Suppressor macrophage treated with lipopolysaccharide for 1 hour (primary cell): ENCODE data around the gene DCK.
"Not testable (repeated sequence)": the region's sequence is repeated elsewhere in the genome, so short reads cannot be mapped to it uniquely, and the experiment has no call there.

Experiments
- DNase-seq, 3 donors: peaks; one replicate each; pipeline ENCODE4 v3.0.0-alpha.2; 2020 to 2022

Gene DCK

DNA sequence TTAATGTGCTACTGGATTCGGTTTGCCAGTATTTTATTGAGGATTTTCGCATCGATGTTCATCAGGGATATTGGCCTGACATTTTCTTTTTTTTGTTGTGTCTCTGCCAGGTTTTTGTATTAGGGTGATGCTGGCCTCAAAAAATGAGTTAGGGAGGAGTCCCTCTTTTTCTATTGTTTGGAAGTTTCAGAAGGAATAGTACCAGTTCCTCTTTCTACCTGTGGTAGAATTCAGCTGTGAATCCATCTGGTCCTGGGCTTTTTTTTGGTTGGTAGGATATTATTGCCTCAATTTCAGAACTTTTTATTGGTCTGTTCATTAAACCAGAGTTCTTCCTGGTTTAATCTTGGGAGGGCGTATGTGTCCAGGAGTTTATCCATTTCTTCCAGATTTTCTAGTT lies 7.9 kb downstream of the DCK start:
- DNase-seq: not testable (repeated sequence)

GRCh38 chr4:71004281-71004851 lies 10.9 kb downstream of the DCK start:
- no peak for DNase-seq

- not testable (repeated sequence) for DNase-seq
Measured at GRCh38 chr4:71005025-71005424, 11.6 kb downstream of the DCK start.

GRCh38 chr4:71006203-71006907 lies 12.9 kb downstream of the DCK start:
- peak; percentile 60 to 93 (median 69) for DNase-seq

DNA sequence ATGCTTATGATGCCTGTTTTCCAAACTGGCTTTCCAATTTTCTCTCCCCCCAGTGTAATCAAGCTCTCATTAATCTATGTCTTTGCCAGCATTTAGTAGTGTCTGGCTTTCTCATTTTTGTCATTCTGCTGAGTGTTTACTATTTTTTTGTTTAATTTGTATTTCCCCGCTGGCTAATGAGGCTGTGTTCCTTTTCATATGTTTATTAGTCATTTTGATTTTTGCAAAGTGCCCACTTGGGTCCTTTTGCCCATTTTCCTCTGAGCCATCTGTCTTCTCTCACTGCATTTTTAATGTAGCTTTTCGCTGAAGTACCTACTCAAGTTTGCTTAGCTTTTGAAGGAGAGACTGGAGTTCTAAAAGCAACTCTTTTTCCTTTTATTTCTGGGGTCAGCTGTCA lies 14.7 kb downstream of the DCK start:
- DNase-seq: no peak

- DNase-seq: peak in 2 of 3 donors; percentile 16 to 24
Measured at GRCh38 chr4:71009086-71009485, 15.6 kb downstream of the DCK start.

- peak; percentile 48 to 74 (median 67) for DNase-seq
Measured at GRCh38 chr4:71009890-71010588, 16.6 kb downstream of the DCK start.

- DNase-seq: no peak
Measured at GRCh38 chr4:71011451-71011850, 18.0 kb downstream of the DCK start.

- not testable (repeated sequence) for DNase-seq
Measured at GRCh38 chr4:71017391-71017790, 23.9 kb downstream of the DCK start.

GRCh38 chr4:71020611-71021010 lies 27.2 kb downstream of the DCK start:
- DNase-seq: no peak

GRCh38 chr4:71025654-71026053 lies 32.2 kb downstream of the DCK start:
- DNase-seq: no peak

DNA sequence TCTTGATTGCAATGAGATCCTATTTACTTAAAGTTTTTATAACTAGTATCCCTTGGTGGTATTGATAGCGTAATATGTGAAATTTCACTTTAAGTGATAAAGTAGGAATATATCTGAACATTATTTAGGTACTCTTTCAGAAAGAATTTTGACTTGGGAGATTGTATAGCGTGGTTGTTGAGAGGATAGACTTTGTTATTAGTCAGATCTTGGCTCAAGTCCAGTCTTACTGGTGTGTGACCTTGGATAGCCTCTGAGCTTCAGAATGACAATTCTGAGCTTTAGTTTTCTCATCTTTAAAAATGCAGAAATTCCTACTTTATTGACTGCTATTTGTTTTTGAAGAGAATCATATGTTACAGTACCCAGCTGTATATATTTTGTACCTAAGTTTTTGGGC lies 32.6 kb downstream of the DCK start:
- peak; percentile 53 to 63 (median 58) for DNase-seq

DNA sequence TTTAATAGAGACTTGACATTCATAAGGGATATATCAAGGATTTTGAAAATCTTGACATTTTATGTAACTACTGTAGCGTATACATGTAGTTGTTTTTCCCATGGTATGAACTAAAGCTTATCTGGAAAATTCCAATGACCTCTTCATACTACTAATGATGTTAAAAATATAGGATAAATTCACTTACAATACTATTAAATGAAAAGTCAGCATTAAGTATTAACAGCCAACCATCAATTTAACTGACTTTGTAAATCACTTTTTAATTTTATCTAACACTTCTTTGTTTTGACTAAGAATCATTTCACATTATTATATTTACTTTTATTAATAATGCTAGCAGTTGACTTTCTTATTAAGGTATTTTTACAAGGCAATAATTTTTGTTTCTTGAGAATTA lies 34.2 kb downstream of the DCK start:
- DNase-seq: no peak

DNA sequence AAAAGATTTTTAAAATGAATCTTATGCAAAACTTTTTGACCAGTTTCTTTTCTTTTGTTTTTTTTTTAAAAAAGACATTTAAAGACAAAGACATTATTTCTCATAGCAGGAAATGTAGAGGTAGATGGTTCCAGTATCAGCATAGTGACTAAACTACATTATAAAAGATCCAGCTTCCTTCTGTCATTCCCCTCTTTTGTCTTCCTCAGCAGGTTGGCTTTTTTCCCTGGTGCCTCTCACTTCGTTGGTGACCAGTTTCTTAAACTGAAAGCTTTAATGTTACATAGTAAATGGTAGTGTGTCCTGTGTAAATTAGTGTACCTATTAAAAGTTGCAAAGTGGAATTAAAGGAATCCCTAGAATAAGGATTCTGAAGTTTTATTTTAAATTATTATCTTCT lies 36.1 kb downstream of the DCK start:
- DNase-seq: no peak

GRCh38 chr4:71032106-71032505 lies 38.7 kb downstream of the DCK start:
- not testable (repeated sequence) for DNase-seq

DNA sequence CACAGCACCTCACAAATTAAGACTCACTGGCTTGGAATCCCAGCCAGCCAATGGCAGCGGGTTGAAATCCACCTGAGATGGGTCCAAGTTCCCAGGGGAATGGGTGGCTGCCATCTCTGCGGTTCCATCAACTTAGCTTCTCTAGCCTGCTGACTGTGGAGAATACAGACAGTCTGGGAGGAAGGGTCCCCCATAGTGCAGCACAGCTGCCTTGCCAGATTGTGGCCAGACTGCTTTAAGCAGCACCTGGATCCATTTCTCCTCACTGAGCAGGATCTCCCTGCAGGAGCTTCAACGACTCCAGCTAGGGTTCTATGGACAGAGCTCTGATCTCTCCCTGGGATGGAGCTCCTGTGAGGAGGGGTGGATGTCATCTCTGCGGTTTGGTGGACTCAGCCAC lies 51.8 kb downstream of the DCK start:
- DNase-seq: no peak

DNA sequence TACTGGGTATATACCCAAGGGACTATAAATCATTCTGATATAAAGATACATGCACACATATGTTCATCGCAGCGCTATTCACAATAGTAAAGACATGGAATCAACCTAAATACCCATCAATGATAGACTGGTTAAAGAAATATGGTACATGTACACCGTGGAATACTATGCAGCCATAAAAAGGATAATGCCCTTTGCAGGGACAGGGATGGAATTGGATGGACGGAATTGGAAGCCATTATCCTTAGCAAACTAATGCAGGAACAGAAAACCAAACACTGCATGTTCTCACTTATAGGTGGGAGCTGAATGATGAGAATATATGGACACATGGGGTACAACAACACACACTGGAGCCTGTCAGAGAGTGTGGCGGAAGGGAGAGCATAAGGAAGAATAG lies 55.9 kb downstream of the DCK start:
- DNase-seq: no peak

DNA sequence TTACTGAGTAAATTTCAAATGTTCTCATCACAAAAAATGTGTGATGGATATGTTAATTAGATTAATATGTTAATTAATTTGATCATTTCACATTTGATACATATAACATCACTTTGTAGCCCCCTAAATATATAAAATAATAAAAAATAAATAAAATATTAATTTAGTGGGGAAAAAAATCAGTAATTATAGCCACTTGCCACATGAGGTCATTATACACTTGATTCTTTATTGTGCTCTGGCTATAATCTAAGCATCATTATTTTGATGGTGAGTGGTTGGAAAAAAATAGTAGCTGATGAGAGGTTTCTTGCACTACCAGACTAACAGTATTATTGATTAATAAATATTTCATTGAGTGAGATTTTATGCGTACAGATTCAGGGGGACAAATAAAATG lies 57.4 kb downstream of the DCK start:
- DNase-seq: no peak

DNA sequence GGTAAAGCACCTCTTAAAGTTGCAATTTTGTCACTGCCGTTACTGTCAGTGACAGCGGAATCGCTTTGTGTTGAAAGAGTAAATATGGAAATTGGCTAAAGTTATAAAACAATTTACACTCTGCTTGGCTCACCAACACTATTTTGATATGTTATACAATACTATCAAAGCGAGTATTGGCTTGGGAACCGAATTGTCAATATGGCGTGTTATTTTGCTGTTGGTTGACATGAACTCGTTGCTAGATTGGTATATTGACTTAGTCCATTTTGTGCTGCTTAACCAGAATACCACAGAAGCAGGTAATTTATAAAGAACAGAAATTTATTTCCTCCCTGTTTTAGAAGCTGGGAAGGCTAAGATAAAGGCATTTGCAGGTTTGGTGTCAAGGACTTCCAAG lies 58.6 kb downstream of the DCK start:
- no peak for DNase-seq

DNA sequence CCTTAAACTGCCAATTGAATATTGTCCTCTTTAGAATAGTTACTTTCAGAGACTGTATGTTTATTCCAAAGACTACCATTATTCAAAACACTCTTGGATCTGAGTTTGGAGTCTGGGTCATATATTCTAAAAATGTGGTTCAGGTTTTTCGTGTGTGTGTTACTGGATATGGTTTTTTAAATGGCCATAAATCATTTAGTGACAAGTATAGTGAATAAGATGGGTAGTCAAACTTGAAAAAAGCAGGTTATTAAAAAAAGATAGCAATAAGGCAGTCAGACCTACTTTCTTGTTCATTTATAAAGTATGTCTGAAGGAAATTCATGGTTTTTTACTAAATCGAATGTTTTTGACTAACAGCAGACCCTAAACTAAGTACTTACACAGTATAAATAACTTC lies 59.3 kb downstream of the DCK start:
- DNase-seq: no peak

- not testable (repeated sequence) for DNase-seq
Measured at GRCh38 chr4:71053613-71054012, 60.2 kb downstream of the DCK start.

- DNase-seq: not testable (repeated sequence)
Measured at GRCh38 chr4:71059573-71059972, 66.1 kb downstream of the DCK start.

DNA sequence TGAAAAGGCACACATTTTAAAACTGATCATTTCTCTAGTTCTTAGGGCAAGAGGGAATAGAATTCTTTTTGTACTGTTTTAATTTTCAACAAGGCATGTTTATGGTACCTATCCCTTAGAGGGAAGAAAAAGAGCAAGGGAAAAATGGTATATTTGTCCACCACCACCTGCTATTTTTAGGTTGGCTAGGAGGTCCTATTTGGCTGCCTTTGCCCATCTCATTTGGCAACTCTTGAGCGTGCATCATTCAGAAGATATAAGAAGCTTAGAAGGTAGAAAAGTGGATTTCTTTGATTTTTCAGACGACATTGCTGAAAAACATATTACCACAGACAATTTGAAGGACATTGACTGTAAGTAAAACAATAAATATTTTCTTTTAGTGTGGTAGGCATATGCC lies 69.0 kb downstream of the DCK start:
- DNase-seq: no peak

DNA sequence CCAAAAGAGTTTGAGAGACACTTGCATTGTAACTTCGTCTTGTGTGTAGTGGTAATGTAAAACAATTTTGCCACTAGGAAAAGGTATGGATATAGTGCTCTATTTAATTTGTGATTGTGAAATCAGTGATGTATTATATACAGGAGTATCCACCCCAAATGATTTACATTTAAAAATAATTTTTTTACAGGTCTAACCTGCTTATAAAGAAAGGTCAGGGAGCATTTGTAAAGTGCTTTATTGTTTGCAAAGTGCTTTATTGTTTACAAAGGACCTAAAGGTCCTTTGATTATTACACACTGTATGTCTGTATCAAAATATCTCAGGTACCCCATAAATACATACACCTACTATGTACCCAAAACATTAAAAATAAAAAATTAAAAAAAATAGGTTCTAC lies 70.3 kb downstream of the DCK start:
- DNase-seq: no peak
